ENCODE data around the gene TRPV4. TPM values are rescaled to one million over a fixed set of nuclear protein-coding genes. Genes with fewer than 3 reads are reported as not detected.

The TRPV4 gene
- total and polyA plus RNA-seq, 2 donors (not counting 3 experiments of a cell fraction or from before 2014, with no cell fraction given) = 8.8 to 22.3 TPM

- no peak for TF ChIP-seq MAX (IDR thresholded peaks at IDR 0.05; ENCODE audit: insufficient read depth, insufficient read length)
- TF ChIP-seq MYC (IDR thresholded peaks at IDR 0.05; ENCODE audit: low read depth, low read length) = no peak
- TF ChIP-seq POLR2AphosphoS5 (IDR thresholded peaks at IDR 0.05; ENCODE audit: insufficient read depth, low read depth, low read length) = peak; percentile 78
- TF ChIP-seq POLR2A (IDR thresholded peaks at IDR 0.05; ENCODE audit: low read depth, low read length) = peak; percentile 77
- peak; percentile 38 to 68 for TF ChIP-seq CTCF (IDR thresholded peaks at IDR 0.05; ENCODE audit: extremely low read depth in 1 of 2, insufficient read depth in 1 of 2, low read depth in 1 of 2, low read length in 2 of 2)
- H3K4me2 ChIP-seq (ENCODE audit: insufficient read depth, low read length) = peak within 1 kb of the TSS; percentile 75
- intact Hi-C loops (cut with micrococcal nuclease) (loop anchor here (1.0 to 2.0 kb wide), 5 partner anchors 8 to 361 kb away; partner anchors contain the start of gene TCHP), dilution Hi-C loops (cut with MboI; ENCODE audit: extremely low pct_ligation_motif_present, low sequenced_read_pairs) (no loop called here)
- peak within 1 kb of the TSS; percentile 40 for H3K27ac ChIP-seq (ENCODE audit: insufficient read depth, low read depth, low read length)
- BruUV-seq (replicated peaks) = no TSS peak
- peaks cover 23% of the 10 kb centered on the region for H3K79me2 ChIP-seq (ENCODE audit: control insufficient read depth, insufficient read depth, low read length)
- POLR2A ChIA-PET = no interaction called here
- FAIRE-seq (peak; percentile 64), DNase-seq (ENCODE audit: low read depth, low spot score) (peak; percentile 80)
- H3K9me1 ChIP-seq (replicated peaks; ENCODE audit: control insufficient read depth, extremely low read depth, insufficient read depth, low read length) = no peaks in the 10 kb centered on the region
- no peaks in the 10 kb centered on the region for H3K9me3 ChIP-seq (replicated peaks; ENCODE audit: control insufficient read depth, insufficient read depth, low read length)
- H3K9ac ChIP-seq (replicated peaks; ENCODE audit: extremely low read depth, insufficient read depth, low read length) = peak within 1 kb of the TSS; percentile 69
- H2AFZ ChIP-seq (ENCODE audit: low read depth, low read length) = peak within 1 kb of the TSS; percentile 95
- H3K36me3 ChIP-seq (ENCODE audit: control insufficient read depth in 2 of 2, extremely low read depth in 1 of 2, insufficient read depth in 2 of 2, low read length in 2 of 2) = no peaks in the 10 kb centered on the region
- peak within 1 kb of the TSS; percentile 50 to 79 (median 76) for H3K4me3 ChIP-seq (replicated peaks in 1 of 3; ENCODE audit: insufficient read depth in 1 of 3, low read depth in 1 of 3, low read length in 3 of 3)
- CTCF ChIA-PET = interaction anchor here (1.0 to 3.8 kb wide), 2 partner anchors 27 to 75 kb away, joined by 3 to 27 read pairs; no protein-coding TSS in a partner anchor
- peaks cover 17% of the 10 kb centered on the region for H3K4me1 ChIP-seq (ENCODE audit: control insufficient read depth, extremely low read depth, insufficient read depth, low read length)
- H4K20me1 ChIP-seq (replicated peaks; ENCODE audit: control insufficient read depth, extremely low read depth, insufficient read depth, low read length) = no peaks in the 10 kb centered on the region
- no peaks in the 10 kb centered on the region for H3K27me3 ChIP-seq (ENCODE audit: control insufficient read depth in 2 of 2, insufficient read depth in 2 of 2, low read length in 2 of 2)
Observed at GRCh38 chr12:109880043-109880931, 47.1 kb upstream of the TRPV4 start, which contains the start of gene GLTP. TSS of gene GLTP (minus strand) at chr12:109880541. CDS start at chr12:109880374, 167 bp downstream.

All from endothelial cell of umbilical vein (primary cell).